ENCODE data around the gene SYAP1. TPM values are rescaled to one million over a fixed set of nuclear protein-coding genes. Genes with fewer than 3 reads are reported as not detected.

SYAP1 gene, protein sequence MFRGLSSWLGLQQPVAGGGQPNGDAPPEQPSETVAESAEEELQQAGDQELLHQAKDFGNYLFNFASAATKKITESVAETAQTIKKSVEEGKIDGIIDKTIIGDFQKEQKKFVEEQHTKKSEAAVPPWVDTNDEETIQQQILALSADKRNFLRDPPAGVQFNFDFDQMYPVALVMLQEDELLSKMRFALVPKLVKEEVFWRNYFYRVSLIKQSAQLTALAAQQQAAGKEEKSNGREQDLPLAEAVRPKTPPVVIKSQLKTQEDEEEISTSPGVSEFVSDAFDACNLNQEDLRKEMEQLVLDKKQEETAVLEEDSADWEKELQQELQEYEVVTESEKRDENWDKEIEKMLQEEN
- polyA plus RNA-seq (2012; ENCODE audit: insufficient read length, low read depth): 28.8 TPM

DNA sequence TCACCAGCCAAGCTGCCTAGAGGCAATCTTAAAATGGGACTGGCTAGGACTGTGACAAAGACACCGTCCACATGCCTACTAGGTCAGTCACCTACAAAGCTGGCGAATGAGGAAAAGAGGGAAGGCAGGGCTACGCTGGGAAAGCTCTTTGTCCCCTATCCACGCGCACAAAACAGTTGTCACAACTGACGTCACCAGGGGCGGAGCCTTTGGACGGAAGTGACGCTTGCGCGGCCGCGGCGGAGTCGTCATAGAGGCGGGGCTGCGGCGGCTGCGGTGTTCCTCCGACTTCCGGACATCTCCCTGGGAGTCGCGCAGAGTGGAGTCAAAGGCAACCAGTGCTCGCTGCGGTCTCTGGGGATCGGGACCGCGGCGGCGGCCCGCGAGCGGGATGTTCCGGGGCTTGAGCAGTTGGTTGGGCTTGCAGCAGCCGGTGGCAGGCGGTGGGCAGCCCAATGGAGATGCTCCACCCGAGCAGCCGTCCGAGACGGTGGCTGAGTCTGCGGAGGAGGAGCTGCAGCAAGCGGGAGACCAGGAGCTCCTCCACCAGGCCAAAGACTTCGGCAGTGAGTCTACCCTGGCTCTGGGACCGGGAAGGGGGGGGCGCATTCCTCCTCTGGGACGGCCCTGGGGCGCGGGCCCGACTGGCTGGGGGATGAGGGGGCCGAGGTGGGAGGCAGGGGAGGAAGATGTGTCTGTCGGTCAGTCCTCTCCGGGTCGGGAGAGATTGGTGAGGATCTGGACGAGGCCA lies at the start of gene SYAP1:
TSS of gene SYAP1 (plus strand) at position 279 of the 751 bp plus-strand sequence. CDS start at position 392, 113 bp downstream.
- TF ChIP-seq, protein P1, sequence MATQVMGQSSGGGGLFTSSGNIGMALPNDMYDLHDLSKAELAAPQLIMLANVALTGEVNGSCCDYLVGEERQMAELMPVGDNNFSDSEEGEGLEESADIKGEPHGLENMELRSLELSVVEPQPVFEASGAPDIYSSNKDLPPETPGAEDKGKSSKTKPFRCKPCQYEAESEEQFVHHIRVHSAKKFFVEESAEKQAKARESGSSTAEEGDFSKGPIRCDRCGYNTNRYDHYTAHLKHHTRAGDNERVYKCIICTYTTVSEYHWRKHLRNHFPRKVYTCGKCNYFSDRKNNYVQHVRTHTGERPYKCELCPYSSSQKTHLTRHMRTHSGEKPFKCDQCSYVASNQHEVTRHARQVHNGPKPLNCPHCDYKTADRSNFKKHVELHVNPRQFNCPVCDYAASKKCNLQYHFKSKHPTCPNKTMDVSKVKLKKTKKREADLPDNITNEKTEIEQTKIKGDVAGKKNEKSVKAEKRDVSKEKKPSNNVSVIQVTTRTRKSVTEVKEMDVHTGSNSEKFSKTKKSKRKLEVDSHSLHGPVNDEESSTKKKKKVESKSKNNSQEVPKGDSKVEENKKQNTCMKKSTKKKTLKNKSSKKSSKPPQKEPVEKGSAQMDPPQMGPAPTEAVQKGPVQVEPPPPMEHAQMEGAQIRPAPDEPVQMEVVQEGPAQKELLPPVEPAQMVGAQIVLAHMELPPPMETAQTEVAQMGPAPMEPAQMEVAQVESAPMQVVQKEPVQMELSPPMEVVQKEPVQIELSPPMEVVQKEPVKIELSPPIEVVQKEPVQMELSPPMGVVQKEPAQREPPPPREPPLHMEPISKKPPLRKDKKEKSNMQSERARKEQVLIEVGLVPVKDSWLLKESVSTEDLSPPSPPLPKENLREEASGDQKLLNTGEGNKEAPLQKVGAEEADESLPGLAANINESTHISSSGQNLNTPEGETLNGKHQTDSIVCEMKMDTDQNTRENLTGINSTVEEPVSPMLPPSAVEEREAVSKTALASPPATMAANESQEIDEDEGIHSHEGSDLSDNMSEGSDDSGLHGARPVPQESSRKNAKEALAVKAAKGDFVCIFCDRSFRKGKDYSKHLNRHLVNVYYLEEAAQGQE (IDR thresholded peaks at IDR 0.05; ENCODE audit: insufficient read depth in 1 of 2, low read depth in 2 of 2, low read length in 2 of 2): no peak
- TF ChIP-seq FOXP2 (optimal IDR thresholded peaks at IDR 0.05; ENCODE audit: borderline replicate concordance, extremely low read depth, extremely low read length, insufficient read depth): peak; percentile 93
- TF ChIP-seq TAF1 (IDR thresholded peaks at IDR 0.05; ENCODE audit: borderline replicate concordance, insufficient read depth, low read length): peak; percentile 65; the same call in 1 of the 2 replicates
- peak; percentile 82 for TF ChIP-seq POLR2AphosphoS5 (IDR thresholded peaks at IDR 0.05; ENCODE audit: low read depth, low read length)
- no peak for TF ChIP-seq SIN3A (IDR thresholded peaks at IDR 0.05; ENCODE audit: borderline replicate concordance, insufficient read depth, low read length)

DNA sequence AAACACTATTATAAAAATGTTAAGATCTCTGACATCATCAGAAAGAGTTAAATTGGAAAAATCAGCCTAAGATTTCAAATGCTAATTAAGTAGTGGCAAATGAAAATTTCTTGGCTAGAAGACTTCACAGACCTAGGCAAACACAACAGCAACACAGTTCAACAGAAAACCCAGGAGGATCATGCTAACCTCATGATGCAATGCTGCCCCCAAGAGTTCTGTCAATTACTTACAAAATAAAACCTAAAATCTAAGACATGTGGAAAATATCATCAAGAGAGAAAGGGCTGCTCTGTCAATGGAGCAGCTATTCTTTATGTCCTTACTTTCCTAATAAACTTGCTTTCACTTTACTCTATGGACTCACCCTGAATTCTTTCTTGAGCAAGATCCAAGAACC lies 48.4 kb upstream of the SYAP1 start:
- no peak for TF ChIP-seq FOXP2 (optimal IDR thresholded peaks at IDR 0.05; ENCODE audit: borderline replicate concordance, extremely low read depth, extremely low read length, insufficient read depth)
- TF ChIP-seq TAF1 (IDR thresholded peaks at IDR 0.05; ENCODE audit: borderline replicate concordance, insufficient read depth, low read length): no peak
- TF ChIP-seq, protein P1 (IDR thresholded peaks at IDR 0.05; ENCODE audit: insufficient read depth in 1 of 2, low read depth in 2 of 2, low read length in 2 of 2): no peak
- TF ChIP-seq SIN3A (IDR thresholded peaks at IDR 0.05; ENCODE audit: borderline replicate concordance, insufficient read depth, low read length): no peak
- TF ChIP-seq POLR2AphosphoS5 (IDR thresholded peaks at IDR 0.05; ENCODE audit: low read depth, low read length): no peak

DNA sequence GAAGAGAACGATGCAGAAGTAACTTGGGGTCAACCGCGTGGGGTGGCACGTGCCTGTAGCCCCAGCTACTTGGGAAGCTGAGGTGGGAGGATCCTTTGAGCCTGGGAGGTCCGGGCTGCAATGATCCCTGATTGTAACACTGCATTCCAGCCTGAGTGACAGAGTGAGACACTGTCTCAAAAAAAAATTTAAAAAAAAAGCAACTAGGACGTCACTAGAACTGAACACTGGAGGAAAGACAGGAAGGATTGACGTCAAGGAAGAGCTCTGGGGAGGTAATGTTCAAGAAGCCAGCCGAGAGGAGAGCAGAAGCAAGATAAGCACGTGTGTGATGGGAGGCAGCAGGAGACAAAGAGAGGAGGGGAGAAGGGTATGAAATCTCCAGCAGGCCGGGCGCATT lies 40.7 kb upstream of the SYAP1 start:
- TF ChIP-seq FOXP2 (optimal IDR thresholded peaks at IDR 0.05; ENCODE audit: borderline replicate concordance, extremely low read depth, extremely low read length, insufficient read depth) (no peak), TAF1 (IDR thresholded peaks at IDR 0.05; ENCODE audit: borderline replicate concordance, insufficient read depth, low read length) (no peak), POLR2AphosphoS5 (IDR thresholded peaks at IDR 0.05; ENCODE audit: low read depth, low read length) (no peak), SIN3A (IDR thresholded peaks at IDR 0.05; ENCODE audit: borderline replicate concordance, insufficient read depth, low read length) (no peak)
- TF ChIP-seq, protein P1 (IDR thresholded peaks at IDR 0.05; ENCODE audit: insufficient read depth in 1 of 2, low read depth in 2 of 2, low read length in 2 of 2): no peak

DNA sequence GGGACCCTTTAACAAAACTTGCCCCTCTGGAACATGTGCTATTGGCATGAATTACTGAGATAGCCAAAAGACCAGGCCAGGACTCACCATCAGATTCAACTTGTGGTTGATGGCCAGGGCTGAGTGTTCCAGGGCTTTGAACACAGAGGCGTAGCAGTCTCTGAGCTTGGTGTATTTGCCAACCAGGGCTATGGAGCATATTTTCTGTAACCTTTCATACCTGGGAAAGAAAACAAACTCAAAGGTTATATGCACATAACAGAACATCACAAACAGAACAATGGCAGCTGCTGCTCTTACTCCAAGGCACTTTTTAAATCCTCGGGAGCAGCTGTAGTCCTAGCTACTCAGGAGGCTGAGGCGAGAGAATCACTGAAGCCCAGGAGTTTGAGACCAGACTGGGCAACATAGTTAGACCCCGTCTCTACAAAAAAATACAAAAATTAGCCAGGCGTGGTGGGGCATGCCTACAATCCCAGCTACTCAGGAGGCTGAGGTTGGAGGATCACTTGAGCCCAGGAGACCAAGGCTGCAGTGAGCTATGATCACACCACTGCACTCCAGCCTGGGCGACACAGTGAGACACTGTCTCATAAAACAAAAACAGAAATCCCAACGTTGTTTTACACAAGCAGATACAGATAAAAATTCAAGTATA lies 36.3 kb upstream of the SYAP1 start:
- TF ChIP-seq POLR2AphosphoS5 (IDR thresholded peaks at IDR 0.05; ENCODE audit: low read depth, low read length) (no peak), SIN3A (IDR thresholded peaks at IDR 0.05; ENCODE audit: borderline replicate concordance, insufficient read depth, low read length) (no peak), FOXP2 (optimal IDR thresholded peaks at IDR 0.05; ENCODE audit: borderline replicate concordance, extremely low read depth, extremely low read length, insufficient read depth) (no peak), TAF1 (IDR thresholded peaks at IDR 0.05; ENCODE audit: borderline replicate concordance, insufficient read depth, low read length) (no peak)
- TF ChIP-seq, protein P1 (IDR thresholded peaks at IDR 0.05; ENCODE audit: insufficient read depth in 1 of 2, low read depth in 2 of 2, low read length in 2 of 2): no peak
